OCI-LY1 (cell line): ENCODE measurements around the gene NOXO1.

Experiments
- EZH2 ChIP-seq: fragments of 200-600 bp; sonication (generic), shearing (Covaris generic); IDR thresholded peaks from 2 replicates; pipeline ENCODE4 v1.8.0; 2017; ENCODE audit warnings: borderline replicate concordance, mixed run types, mild to moderate bottlenecking, antibody characterized with exemption, low read length, moderate library complexity, mixed read lengths
- TF ChIP-seq, protein P1 (sequence below): fragments of 200-600 bp; sonication (generic), shearing (Covaris generic); IDR thresholded peaks from 2 replicates; pipeline ENCODE4 v1.5.1; 2017; ENCODE audit warnings: mild to moderate bottlenecking, antibody characterized with exemption, low read length, moderate library complexity, mixed read lengths

DNA sequence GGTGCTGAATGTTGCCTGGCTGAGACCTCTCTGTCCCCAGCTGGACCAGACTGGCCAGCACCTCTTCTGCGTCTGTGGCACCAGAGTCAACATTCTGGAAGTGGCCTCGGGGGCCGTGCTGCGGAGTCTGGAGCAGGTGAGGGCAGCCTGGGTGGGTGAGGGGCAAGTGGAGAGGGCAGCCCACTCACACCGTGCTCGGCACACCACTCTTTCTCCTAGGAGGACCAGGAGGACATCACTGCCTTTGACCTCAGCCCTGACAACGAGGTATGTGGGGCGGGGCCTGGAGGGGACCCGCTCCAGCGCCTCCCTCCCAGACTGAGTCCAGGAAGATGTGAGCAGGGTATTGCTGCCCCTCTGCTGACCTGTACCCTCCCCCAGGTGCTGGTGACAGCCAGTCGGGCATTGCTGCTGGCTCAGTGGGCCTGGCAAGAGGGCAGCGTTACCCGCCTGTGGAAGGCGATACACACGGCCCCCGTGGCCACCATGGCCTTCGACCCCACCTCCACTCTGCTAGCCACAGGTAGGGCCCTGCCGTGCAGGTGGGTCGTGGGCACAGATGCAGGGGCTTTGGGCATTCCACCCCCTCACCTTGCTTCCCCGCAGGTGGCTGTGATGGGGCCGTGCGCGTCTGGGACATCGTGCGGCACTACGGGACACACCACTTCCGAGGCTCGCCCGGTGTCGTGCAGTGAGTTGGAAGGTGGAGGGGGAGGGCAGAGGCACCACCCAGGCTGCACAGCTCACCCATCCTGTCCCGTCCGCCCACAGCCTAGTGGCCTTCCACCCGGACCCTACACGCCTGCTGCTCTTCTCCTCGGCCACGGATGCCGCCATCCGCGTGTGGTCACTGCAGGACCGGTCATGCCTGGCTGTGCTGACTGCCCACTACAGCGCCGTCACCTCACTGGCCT is 6.9 kb downstream of the NOXO1 start:
- TF ChIP-seq, protein P1, sequence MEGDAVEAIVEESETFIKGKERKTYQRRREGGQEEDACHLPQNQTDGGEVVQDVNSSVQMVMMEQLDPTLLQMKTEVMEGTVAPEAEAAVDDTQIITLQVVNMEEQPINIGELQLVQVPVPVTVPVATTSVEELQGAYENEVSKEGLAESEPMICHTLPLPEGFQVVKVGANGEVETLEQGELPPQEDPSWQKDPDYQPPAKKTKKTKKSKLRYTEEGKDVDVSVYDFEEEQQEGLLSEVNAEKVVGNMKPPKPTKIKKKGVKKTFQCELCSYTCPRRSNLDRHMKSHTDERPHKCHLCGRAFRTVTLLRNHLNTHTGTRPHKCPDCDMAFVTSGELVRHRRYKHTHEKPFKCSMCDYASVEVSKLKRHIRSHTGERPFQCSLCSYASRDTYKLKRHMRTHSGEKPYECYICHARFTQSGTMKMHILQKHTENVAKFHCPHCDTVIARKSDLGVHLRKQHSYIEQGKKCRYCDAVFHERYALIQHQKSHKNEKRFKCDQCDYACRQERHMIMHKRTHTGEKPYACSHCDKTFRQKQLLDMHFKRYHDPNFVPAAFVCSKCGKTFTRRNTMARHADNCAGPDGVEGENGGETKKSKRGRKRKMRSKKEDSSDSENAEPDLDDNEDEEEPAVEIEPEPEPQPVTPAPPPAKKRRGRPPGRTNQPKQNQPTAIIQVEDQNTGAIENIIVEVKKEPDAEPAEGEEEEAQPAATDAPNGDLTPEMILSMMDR: no peak
- no peak for TF ChIP-seq EZH2
